DOHH2 (cell line): ENCODE measurements around the gene PHF8.

ENCODE experiments used
- H3F3A ChIP-seq: fragments of 200-600 bp; sonication (generic), shearing (Covaris generic); 2 replicates; pipeline ENCODE4 v1.6.0; 2016; ENCODE audit warnings: antibody characterized with exemption, mild to moderate bottlenecking; ENCODE audit not compliant: control insufficient read depth, insufficient read depth
- H3K27ac ChIP-seq: fragments of 200-600 bp; sonication (generic); 2 replicates; pipeline ENCODE4 v1.5.1; 2014; ENCODE audit warnings: low read depth, mild to moderate bottlenecking, low read length, moderate library complexity
- H3K27me3 ChIP-seq: fragments of 200-600 bp; sonication (generic); 2 replicates; pipeline ENCODE4 v1.6.1; 2014; ENCODE audit warnings: mild to moderate bottlenecking, low read length, mixed read lengths; ENCODE audit not compliant: control insufficient read depth
- H3K36me3 ChIP-seq: fragments of 200-600 bp; sonication (generic); 2 replicates; pipeline ENCODE4 v1.6.1; 2014; ENCODE audit warnings: mild to moderate bottlenecking, low read length, moderate library complexity, mixed read lengths; ENCODE audit not compliant: control insufficient read depth
- H3K4me1 ChIP-seq: fragments of 200-600 bp; sonication (generic); 2 replicates; pipeline ENCODE4 v1.6.1; 2014; ENCODE audit warnings: mild to moderate bottlenecking, low read length, mixed read lengths; ENCODE audit not compliant: control insufficient read depth
- H3K4me2 ChIP-seq: fragments of 200-600 bp; sonication (generic); 2 replicates; pipeline ENCODE4 v1.6.0; 2014; ENCODE audit warnings: mild to moderate bottlenecking, low read length, moderate library complexity
- H3K4me3 ChIP-seq: fragments of 200-600 bp; sonication (generic); 2 replicates; pipeline ENCODE4 v1.5.1; 2014; ENCODE audit warnings: mild to moderate bottlenecking, low read length, mixed read lengths
- H3K79me2 ChIP-seq: fragments of 200-600 bp; sonication (generic); 2 replicates; pipeline ENCODE4 v1.6.1; 2014; ENCODE audit warnings: mild to moderate bottlenecking, low read length, mixed read lengths; ENCODE audit not compliant: control insufficient read depth
- H3K9me2 ChIP-seq: fragments of 200-600 bp; sonication (generic); replicated peaks from 2 replicates; pipeline ENCODE4 v1.6.1; 2014; ENCODE audit warnings: mild to moderate bottlenecking, low read length, mixed read lengths; ENCODE audit not compliant: control insufficient read depth
- H3K9me3 ChIP-seq: fragments of 200-600 bp; sonication (generic); 2 replicates; pipeline ENCODE4 v1.6.1; 2014; ENCODE audit warnings: antibody characterized with exemption, low read length, mixed read lengths; ENCODE audit not compliant: control insufficient read depth, insufficient read depth
- H4K20me1 ChIP-seq: fragments of 200-600 bp; sonication (generic); 2 replicates; pipeline ENCODE4 v1.6.0; 2014; ENCODE audit warnings: low read depth, mild to moderate bottlenecking, antibody characterized with exemption, low read length, moderate library complexity; ENCODE audit not compliant: control insufficient read depth, insufficient read depth
- EZH2phosphoT487 ChIP-seq: fragments of 200-600 bp; sonication (generic); IDR thresholded peaks from 2 replicates; pipeline ENCODE4 v1.6.1; 2017; ENCODE audit warnings: borderline replicate concordance, mild to moderate bottlenecking, antibody characterized with exemption, low read length, moderate library complexity, mixed read lengths
- TF ChIP-seq, protein P1 (sequence below): fragments of 200-600 bp; sonication (generic); IDR thresholded peaks from one replicate; pipeline ENCODE4 v1.5.1; 2014; ENCODE audit warnings: antibody characterized with exemption, mild to moderate bottlenecking, low read depth, low read length; ENCODE audit not compliant: poor library complexity, severe bottlenecking

PHF8 gene

DNA sequence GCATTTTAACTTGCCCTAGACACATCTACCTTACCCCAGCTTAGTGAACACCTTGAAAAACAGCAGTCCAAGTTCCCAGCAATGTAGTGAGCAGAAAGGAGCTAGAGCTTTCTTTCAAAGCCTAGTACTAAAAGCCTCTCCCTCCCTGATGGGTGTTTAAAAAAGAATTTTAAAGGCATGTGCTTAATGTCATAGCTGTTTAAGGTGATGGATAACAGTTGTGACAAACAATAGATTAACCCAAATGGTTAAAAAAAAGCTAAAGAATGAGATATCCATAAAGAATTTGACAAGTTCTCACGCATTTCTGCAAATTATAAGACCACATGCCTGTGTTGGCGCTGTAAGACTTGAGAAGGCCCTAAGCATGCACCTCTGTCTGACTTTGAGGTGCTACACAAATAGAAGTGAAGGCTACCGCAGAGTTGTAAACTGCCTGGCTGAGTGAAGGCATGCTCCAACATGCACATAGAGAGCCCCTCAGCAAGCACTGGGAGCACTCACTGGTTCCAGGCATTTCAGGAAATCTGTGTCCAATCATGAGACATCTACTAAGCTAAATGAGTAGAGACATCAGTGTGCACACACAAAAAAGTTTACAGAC lies 94.0 kb downstream of the PHF8 start:
- H3K9me3 ChIP-seq, result no peaks in the 10 kb centered on the region
- no peaks in the 10 kb centered on the region for H3K4me1 ChIP-seq
- TF ChIP-seq EZH2phosphoT487, result no peak
- TF ChIP-seq, protein P1, sequence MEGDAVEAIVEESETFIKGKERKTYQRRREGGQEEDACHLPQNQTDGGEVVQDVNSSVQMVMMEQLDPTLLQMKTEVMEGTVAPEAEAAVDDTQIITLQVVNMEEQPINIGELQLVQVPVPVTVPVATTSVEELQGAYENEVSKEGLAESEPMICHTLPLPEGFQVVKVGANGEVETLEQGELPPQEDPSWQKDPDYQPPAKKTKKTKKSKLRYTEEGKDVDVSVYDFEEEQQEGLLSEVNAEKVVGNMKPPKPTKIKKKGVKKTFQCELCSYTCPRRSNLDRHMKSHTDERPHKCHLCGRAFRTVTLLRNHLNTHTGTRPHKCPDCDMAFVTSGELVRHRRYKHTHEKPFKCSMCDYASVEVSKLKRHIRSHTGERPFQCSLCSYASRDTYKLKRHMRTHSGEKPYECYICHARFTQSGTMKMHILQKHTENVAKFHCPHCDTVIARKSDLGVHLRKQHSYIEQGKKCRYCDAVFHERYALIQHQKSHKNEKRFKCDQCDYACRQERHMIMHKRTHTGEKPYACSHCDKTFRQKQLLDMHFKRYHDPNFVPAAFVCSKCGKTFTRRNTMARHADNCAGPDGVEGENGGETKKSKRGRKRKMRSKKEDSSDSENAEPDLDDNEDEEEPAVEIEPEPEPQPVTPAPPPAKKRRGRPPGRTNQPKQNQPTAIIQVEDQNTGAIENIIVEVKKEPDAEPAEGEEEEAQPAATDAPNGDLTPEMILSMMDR, result no peak
- no peaks in the 10 kb centered on the region for H3F3A ChIP-seq
- H3K79me2 ChIP-seq, result no peaks in the 10 kb centered on the region
- H3K9me2 ChIP-seq, result no peaks in the 10 kb centered on the region
- no peak overlapping the region for H3K4me3 ChIP-seq
- H3K4me2 ChIP-seq, result no peak overlapping the region
- no peak overlapping the region for H3K27ac ChIP-seq
- peaks cover 8% of the 10 kb centered on the region; the same call in 1 of the 2 replicates for H3K36me3 ChIP-seq
- no peaks in the 10 kb centered on the region for H4K20me1 ChIP-seq
- H3K27me3 ChIP-seq, result no peaks in the 10 kb centered on the region

- Histone ChIP-seq H3K27me3 (no peaks in the 10 kb centered on the region), H3K27ac (no peak overlapping the region), H3K79me2 (no peaks in the 10 kb centered on the region), H3K4me1 (no peaks in the 10 kb centered on the region), H3K9me3 (no peaks in the 10 kb centered on the region), H3K4me2 (no peak overlapping the region), H3F3A (no peaks in the 10 kb centered on the region), H3K36me3 (peaks cover 19% of the 10 kb centered on the region), H3K9me2 (no peaks in the 10 kb centered on the region), H4K20me1 (no peaks in the 10 kb centered on the region), H3K4me3 (no peak overlapping the region)
- no peak for TF ChIP-seq EZH2phosphoT487
- TF ChIP-seq, protein P1, result no peak
Measured at GRCh38 chrX:53940180-53940579, 104.1 kb downstream of the PHF8 start.

DNA sequence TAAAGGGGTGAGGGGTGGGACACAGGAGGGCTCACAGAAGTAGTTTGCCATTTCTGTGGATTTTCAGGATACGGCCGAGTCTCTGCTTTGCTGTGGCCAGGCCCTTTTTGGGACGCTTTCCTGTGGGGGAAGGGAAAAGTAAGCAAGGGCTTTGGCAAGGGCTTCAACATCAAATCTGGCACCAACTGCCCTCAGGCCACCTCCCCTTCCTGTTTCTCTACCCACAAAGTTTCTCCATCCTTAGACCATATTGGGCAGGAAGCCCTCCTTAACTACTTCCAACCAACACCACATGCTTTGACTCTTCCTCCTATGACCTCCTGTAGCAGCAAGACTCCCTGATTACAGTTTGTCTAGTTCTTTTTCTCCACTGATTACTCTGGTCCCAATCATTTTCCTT lies 105.1 kb downstream of the PHF8 start:
- H3K27ac ChIP-seq, result no peak overlapping the region
- no peak overlapping the region for H3K4me2 ChIP-seq
- TF ChIP-seq EZH2phosphoT487, result no peak
- TF ChIP-seq, protein P1, result no peak
- no peaks in the 10 kb centered on the region for H3K9me2 ChIP-seq
- H3K36me3 ChIP-seq, result peaks cover 19% of the 10 kb centered on the region
- H3K27me3 ChIP-seq, result no peaks in the 10 kb centered on the region
- H3K79me2 ChIP-seq, result no peaks in the 10 kb centered on the region
- H4K20me1 ChIP-seq, result no peaks in the 10 kb centered on the region
- no peak overlapping the region for H3K4me3 ChIP-seq
- no peaks in the 10 kb centered on the region for H3K9me3 ChIP-seq
- no peaks in the 10 kb centered on the region for H3K4me1 ChIP-seq
- H3F3A ChIP-seq, result no peaks in the 10 kb centered on the region
